Measurements from ENCODE around the gene GRIN2C. TPM values are rescaled to one million over a fixed set of nuclear protein-coding genes. Genes with fewer than 3 reads are reported as not detected.
A peak's percentile ranks its signal among the peaks of the same experiment; 100 is the strongest.

Gene GRIN2C
- total and polyA plus RNA-seq, 9 of the 15 experiments (the other 6 are each of a cell fraction or from before 2014, with no cell fraction given), result under 0.01 to 0.33 (median 0.10) TPM; not detected in 2

DNA sequence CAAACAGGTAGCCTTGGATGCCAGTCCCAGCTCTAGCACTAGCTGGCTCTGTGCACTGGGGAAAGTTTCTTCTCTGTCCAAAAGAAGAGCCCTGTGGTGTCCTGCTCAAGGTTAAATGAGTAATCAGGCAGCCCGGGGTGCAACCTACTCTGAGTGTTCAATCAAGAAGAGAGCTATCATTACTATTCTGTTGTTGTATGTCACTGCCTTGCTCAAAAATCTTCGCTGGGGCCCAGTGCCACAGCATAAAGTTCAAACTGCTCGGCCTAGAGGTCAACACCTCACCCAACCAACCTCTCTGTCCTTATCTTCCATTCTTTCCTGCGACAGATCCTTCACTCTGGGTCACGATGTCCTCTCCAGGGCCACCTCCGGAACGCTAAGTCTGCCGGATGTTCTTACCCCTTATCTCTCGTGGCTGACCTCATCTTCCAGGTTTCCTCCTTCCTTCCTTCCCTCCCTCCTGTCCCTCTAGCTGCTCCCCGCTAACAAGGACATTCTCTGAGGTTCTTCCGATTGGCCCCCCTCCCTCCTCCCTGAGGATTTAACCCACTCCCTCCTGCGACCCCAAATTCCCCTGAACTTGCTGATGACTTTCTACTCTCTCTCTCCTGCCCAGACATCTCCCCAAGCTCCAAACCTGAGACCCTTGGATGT lies 8.7 kb upstream of the GRIN2C start (continued):
- TF ChIP-seq BRCA1 (IDR thresholded peaks at IDR 0.05) (no peak), BRCA1 (CRISPR knock-in tag; IDR thresholded peaks at IDR 0.05) (no peak), NCOA4 (IDR thresholded peaks at IDR 0.05; ENCODE audit: partially characterized antibody) (peak; percentile 55), ZNF280B (CRISPR knock-in tag; IDR thresholded peaks at IDR 0.05) (no peak), ELF2 (CRISPR knock-in tag; IDR thresholded peaks at IDR 0.05) (no peak), KLF13 (tag; IDR thresholded peaks at IDR 0.05; ENCODE audit: borderline replicate concordance, low read depth) (no peak), OTX1 (CRISPR knock-in tag; IDR thresholded peaks at IDR 0.05) (peak; percentile 88), DEAF1 (CRISPR knock-in tag; IDR thresholded peaks at IDR 0.05) (no peak), ZNF121 (CRISPR knock-in tag; conservative IDR thresholded peaks at IDR 0.05) (no peak), SMARCC2 (IDR thresholded peaks at IDR 0.05; ENCODE audit: low read depth) (peak; percentile 69; the same call in 1 of the 2 replicates), RREB1 (CRISPR knock-in tag; IDR thresholded peaks at IDR 0.05) (no peak), MEF2A (IDR thresholded peaks at IDR 0.05; ENCODE audit: control insufficient read depth, low read depth, low read length) (no peak), MTA2 (IDR thresholded peaks at IDR 0.05; ENCODE audit: low read depth) (peak; percentile 38), CBX8 (IDR thresholded peaks at IDR 0.05; ENCODE audit: borderline replicate concordance, extremely low read depth, low read depth, low read length, poor library complexity, severe bottlenecking) (no peak), SIX5 (IDR thresholded peaks at IDR 0.05; ENCODE audit: borderline replicate concordance in 1 of 2, insufficient read depth in 1 of 2, low read depth in 1 of 2, low read length in 2 of 2) (no peak), ZNF146 (CRISPR knock-in tag; IDR thresholded peaks at IDR 0.05; ENCODE audit: unreplicated experiment) (no peak), ZKSCAN8 (CRISPR knock-in tag; IDR thresholded peaks at IDR 0.05) (no peak)
- TF ChIP-seq, protein P1, sequence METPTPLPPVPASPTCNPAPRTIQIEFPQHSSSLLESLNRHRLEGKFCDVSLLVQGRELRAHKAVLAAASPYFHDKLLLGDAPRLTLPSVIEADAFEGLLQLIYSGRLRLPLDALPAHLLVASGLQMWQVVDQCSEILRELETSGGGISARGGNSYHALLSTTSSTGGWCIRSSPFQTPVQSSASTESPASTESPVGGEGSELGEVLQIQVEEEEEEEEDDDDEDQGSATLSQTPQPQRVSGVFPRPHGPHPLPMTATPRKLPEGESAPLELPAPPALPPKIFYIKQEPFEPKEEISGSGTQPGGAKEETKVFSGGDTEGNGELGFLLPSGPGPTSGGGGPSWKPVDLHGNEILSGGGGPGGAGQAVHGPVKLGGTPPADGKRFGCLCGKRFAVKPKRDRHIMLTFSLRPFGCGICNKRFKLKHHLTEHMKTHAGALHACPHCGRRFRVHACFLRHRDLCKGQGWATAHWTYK (CRISPR knock-in tag; IDR thresholded peaks at IDR 0.05), result no peak; the same call in 1 of the 2 replicates

All from K562 (cell line).